ENCODE data around the gene TET1.

GRCh38 chr10:68560186-68560942 lies at the start of gene TET1:
- TF ChIP-seq TBP (optimal IDR thresholded peaks at IDR 0.05; ENCODE audit: low read depth, low read length), result peak; percentile 98
- no peak for TF ChIP-seq XRCC3 (IDR thresholded peaks at IDR 0.05)
- no peak for TF ChIP-seq CTCF (IDR thresholded peaks at IDR 0.05 in 2 of 3, conservative IDR thresholded peaks at IDR 0.05 in 1 of 3; ENCODE audit: insufficient read depth in 2 of 3, low read depth in 1 of 3, low read length in 3 of 3)
- TF ChIP-seq CHD4 (IDR thresholded peaks at IDR 0.05; ENCODE audit: insufficient read depth, insufficient replicate concordance, low read depth, low read length, poor library complexity, severe bottlenecking), result peak; percentile 55
- TF ChIP-seq FOXM1 (IDR thresholded peaks at IDR 0.05; ENCODE audit: low read depth), result peak; percentile 68; the same call in 1 of the 2 replicates
- no peak; the same call in 1 of the 2 replicates for TF ChIP-seq FOXM1 (CRISPR knock-in tag; IDR thresholded peaks at IDR 0.05; ENCODE audit: low read depth)
- peak; percentile 84 for TF ChIP-seq RBBP5 (IDR thresholded peaks at IDR 0.05; ENCODE audit: borderline replicate concordance, insufficient read depth, low read length, poor library complexity, severe bottlenecking)
- 0 out of 2 replicates have a peak, but pooled peaks have one; percentile 38 for TF ChIP-seq MYNN (IDR thresholded peaks at IDR 0.05)
- no peak for TF ChIP-seq MYNN (CRISPR knock-in tag; IDR thresholded peaks at IDR 0.05)
- peak; percentile 57 for TF ChIP-seq SAP30 (IDR thresholded peaks at IDR 0.05; ENCODE audit: borderline replicate concordance, insufficient read depth, low read depth, low read length, poor library complexity, severe bottlenecking)
- 0 out of 2 replicates have a peak, but pooled peaks have one; percentile 2 for TF ChIP-seq CBFA2T2 (conservative IDR thresholded peaks at IDR 0.05)

Measured in K562 (cell line).